HepG2 (cell line): Measurements from ENCODE around the gene SCAMP3. TPM values are rescaled to one million over a fixed set of nuclear protein-coding genes. Genes with fewer than 3 reads are reported as not detected.

Experiments used
- CBX1 ChIP-seq: IDR thresholded peaks from one replicate; pipeline ENCODE4 v1.6.1; 2016; ENCODE audit warnings: antibody characterized with exemption, low read depth
- FOXM1 ChIP-seq: sonication (generic); formaldehyde crosslinking; IDR thresholded peaks from 2 replicates; pipeline ENCODE4 v1.5.0; 2020; ENCODE audit warnings: missing genetic modification reagents
- GABPB1 ChIP-seq: IDR thresholded peaks from 2 replicates; pipeline ENCODE4 v1.6.1; 2016; ENCODE audit warnings: mild to moderate bottlenecking, missing genetic modification reagents, moderate library complexity, missing compliant biosample characterization
- HOXD1 ChIP-seq: sonication (generic); formaldehyde crosslinking; IDR thresholded peaks from 2 replicates; pipeline ENCODE4 v1.5.0; 2020; ENCODE audit warnings: missing genetic modification reagents
- NCOA1 ChIP-seq: sonication (generic); formaldehyde crosslinking; IDR thresholded peaks from 2 replicates; pipeline ENCODE4 v1.9.0; 2021; ENCODE audit warnings: missing genetic modification reagents
- PHF8 ChIP-seq: sonication (generic); formaldehyde crosslinking; IDR thresholded peaks from 2 replicates; pipeline ENCODE4 v1.5.0; 2020; ENCODE audit warnings: missing genetic modification reagents
- STAG1 ChIP-seq: sonication (generic); formaldehyde crosslinking; IDR thresholded peaks from 2 replicates; pipeline ENCODE4 v1.4.0; 2020; ENCODE audit warnings: missing genetic modification reagents
- XBP1 ChIP-seq: sonication (generic); formaldehyde crosslinking; IDR thresholded peaks from 2 replicates; pipeline ENCODE4 v1.5.0; 2020; ENCODE audit warnings: missing genetic modification reagents
- ZFP36L2 ChIP-seq: sonication (generic); formaldehyde crosslinking; IDR thresholded peaks from 2 replicates; pipeline ENCODE4 v1.4.0; 2020; ENCODE audit warnings: missing genetic modification reagents
- ZNF10 ChIP-seq: sonication (generic); formaldehyde crosslinking; IDR thresholded peaks from 2 replicates; pipeline ENCODE4 v1.4.0; 2020; ENCODE audit warnings: mild to moderate bottlenecking, low read depth, missing genetic modification reagents, borderline replicate concordance
- ZNF260 ChIP-seq: sonication (generic); formaldehyde crosslinking; IDR thresholded peaks from 2 replicates; pipeline ENCODE4 v1.4.0; 2020; ENCODE audit warnings: missing genetic modification reagents, low read depth, mild to moderate bottlenecking, borderline replicate concordance
- ZNF383 ChIP-seq: sonication (generic); formaldehyde crosslinking; IDR thresholded peaks from 2 replicates; pipeline ENCODE4 v1.4.0; 2020; ENCODE audit warnings: missing genetic modification reagents, mild to moderate bottlenecking, borderline replicate concordance
- ZNF543 ChIP-seq: sonication (generic); formaldehyde crosslinking; IDR thresholded peaks from 2 replicates; pipeline ENCODE4 v1.4.0; 2020; ENCODE audit warnings: mild to moderate bottlenecking, missing genetic modification reagents
- polyA plus RNA-seq, 8 experiments: library from polyadenylated mRNA; depleted of rRNA in 3 of 8; stranded (reverse) in 7 of 8; unstranded in 1 of 8; fragments of >200 nt; fragmentation: Illumina TruSeq in 4 of 8; extraction: Trizol in 4 of 8; gene quantifications; 2 replicates each; pipeline versions ENCODE4 v1.2.1 to v1.2.3, GENCODE V29; 2011 to 2016; ENCODE audit warnings: low read depth in 4 of 8, missing spikeins in 1 of 8, mixed read lengths in 1 of 8; ENCODE audit not compliant: insufficient read depth in 1 of 8
- total RNA-seq, 5 experiments: library from RNA; depleted of rRNA; stranded (reverse); fragments of >200 nt; fragmentation: Illumina TruSeq; extraction: Trizol; gene quantifications; 2 replicates each; pipeline ENCODE4 v1.2.3, GENCODE V29; 2016; ENCODE audit warnings: low read depth in 1 of 5
- TF ChIP-seq, protein P1 (sequence below): sonication (generic); formaldehyde crosslinking; IDR thresholded peaks from 2 replicates; pipeline ENCODE4 v1.5.0; 2020; ENCODE audit warnings: mild to moderate bottlenecking, missing genetic modification reagents, borderline replicate concordance
- TF ChIP-seq, protein P2 (sequence below): sonication (generic); formaldehyde crosslinking; IDR thresholded peaks from 2 replicates; pipeline ENCODE4 v1.4.0; 2020; ENCODE audit warnings: mild to moderate bottlenecking, low read depth, missing genetic modification reagents
- TF ChIP-seq, protein P3 (sequence below): sonication (generic); formaldehyde crosslinking; IDR thresholded peaks from 2 replicates; pipeline ENCODE4 v1.5.0; 2020; ENCODE audit warnings: mild to moderate bottlenecking, missing genetic modification reagents
- TF ChIP-seq, protein P4 (sequence below): IDR thresholded peaks from 2 replicates; pipeline ENCODE4 v1.6.1; 2012; ENCODE audit warnings: low read length, improper control_type of control experiment

SCAMP3 gene
- total and polyA plus RNA-seq, 2 of the 13 experiments (the other 11 are each of a cell fraction or from before 2014, with no cell fraction given), result 46.8 to 83.3 TPM

DNA sequence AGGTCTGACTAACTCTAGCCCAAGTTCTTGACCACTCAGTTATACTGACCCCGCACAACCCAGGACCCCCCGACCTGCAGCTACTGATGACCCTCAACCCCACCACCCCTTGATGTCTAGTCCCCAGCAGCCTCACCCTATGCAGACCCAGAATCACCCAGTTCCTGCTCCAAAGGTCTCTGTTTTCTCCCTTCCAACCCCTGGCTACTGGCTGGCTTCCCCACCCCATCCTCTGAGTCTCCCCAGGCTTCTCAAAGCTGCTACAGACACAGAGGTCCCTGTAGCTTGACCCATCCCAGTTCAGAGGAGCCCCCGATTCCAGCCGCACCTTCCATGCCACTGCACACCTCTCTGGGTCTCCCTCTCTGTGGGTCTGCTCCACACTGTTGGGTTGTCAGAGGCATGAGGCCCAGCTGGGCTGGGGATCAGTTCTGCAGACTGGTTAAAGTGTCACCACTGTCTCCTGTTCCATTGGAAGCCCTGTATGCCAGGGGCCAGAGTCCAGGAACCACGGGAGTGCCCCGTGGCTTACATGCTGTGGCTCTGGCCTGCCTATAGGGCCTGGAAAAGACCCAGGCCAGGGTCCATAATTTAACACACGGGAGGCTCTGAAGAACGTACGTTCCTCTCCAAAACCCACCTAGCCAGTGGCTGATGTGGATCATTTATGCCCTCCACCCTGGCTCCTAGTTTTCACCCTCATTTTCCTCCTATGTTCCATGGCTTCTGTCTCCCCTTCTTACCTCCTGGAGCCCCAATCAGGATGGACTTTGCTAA is 38.6 kb upstream of the SCAMP3 start (continued):
- TF ChIP-seq, protein P1, sequence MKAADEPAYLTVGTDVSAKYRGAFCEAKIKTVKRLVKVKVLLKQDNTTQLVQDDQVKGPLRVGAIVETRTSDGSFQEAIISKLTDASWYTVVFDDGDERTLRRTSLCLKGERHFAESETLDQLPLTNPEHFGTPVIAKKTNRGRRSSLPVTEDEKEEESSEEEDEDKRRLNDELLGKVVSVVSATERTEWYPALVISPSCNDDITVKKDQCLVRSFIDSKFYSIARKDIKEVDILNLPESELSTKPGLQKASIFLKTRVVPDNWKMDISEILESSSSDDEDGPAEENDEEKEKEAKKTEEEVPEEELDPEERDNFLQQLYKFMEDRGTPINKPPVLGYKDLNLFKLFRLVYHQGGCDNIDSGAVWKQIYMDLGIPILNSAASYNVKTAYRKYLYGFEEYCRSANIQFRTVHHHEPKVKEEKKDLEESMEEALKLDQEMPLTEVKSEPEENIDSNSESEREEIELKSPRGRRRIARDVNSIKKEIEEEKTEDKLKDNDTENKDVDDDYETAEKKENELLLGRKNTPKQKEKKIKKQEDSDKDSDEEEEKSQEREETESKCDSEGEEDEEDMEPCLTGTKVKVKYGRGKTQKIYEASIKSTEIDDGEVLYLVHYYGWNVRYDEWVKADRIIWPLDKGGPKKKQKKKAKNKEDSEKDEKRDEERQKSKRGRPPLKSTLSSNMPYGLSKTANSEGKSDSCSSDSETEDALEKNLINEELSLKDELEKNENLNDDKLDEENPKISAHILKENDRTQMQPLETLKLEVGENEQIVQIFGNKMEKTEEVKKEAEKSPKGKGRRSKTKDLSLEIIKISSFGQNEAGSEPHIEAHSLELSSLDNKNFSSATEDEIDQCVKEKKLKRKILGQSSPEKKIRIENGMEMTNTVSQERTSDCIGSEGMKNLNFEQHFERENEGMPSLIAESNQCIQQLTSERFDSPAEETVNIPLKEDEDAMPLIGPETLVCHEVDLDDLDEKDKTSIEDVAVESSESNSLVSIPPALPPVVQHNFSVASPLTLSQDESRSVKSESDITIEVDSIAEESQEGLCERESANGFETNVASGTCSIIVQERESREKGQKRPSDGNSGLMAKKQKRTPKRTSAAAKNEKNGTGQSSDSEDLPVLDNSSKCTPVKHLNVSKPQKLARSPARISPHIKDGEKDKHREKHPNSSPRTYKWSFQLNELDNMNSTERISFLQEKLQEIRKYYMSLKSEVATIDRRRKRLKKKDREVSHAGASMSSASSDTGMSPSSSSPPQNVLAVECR, result peak; percentile 86
- TF ChIP-seq PHF8 (CRISPR knock-in tag) (peak; percentile 62), FOXM1 (CRISPR knock-in tag) (no peak), XBP1 (0 out of 2 replicates have a peak, but pooled peaks have one; percentile 57), ZNF10 (CRISPR knock-in tag) (no peak), NCOA1 (CRISPR knock-in tag) (0 out of 2 replicates have a peak, but pooled peaks have one; percentile 58), GABPB1 (CRISPR knock-in tag) (peak; percentile 21; the same call in 1 of the 2 replicates), ZFP36L2 (CRISPR knock-in tag) (0 out of 2 replicates have a peak, but pooled peaks have one; percentile 30), HOXD1 (peak; percentile 81; the same call in 1 of the 2 replicates), CBX1 (no peak), ZNF383 (CRISPR knock-in tag) (no peak), STAG1 (0 out of 2 replicates have a peak, but pooled peaks have one; percentile 13), ZNF543 (CRISPR knock-in tag) (peak; percentile 73; the same call in 1 of the 2 replicates), ZNF260 (no peak)
- TF ChIP-seq, protein P2, sequence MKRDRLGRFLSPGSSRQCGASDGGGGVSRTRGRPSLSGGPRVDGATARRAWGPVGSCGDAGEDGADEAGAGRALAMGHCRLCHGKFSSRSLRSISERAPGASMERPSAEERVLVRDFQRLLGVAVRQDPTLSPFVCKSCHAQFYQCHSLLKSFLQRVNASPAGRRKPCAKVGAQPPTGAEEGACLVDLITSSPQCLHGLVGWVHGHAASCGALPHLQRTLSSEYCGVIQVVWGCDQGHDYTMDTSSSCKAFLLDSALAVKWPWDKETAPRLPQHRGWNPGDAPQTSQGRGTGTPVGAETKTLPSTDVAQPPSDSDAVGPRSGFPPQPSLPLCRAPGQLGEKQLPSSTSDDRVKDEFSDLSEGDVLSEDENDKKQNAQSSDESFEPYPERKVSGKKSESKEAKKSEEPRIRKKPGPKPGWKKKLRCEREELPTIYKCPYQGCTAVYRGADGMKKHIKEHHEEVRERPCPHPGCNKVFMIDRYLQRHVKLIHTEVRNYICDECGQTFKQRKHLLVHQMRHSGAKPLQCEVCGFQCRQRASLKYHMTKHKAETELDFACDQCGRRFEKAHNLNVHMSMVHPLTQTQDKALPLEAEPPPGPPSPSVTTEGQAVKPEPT, result peak; percentile 93
- TF ChIP-seq, protein P3, sequence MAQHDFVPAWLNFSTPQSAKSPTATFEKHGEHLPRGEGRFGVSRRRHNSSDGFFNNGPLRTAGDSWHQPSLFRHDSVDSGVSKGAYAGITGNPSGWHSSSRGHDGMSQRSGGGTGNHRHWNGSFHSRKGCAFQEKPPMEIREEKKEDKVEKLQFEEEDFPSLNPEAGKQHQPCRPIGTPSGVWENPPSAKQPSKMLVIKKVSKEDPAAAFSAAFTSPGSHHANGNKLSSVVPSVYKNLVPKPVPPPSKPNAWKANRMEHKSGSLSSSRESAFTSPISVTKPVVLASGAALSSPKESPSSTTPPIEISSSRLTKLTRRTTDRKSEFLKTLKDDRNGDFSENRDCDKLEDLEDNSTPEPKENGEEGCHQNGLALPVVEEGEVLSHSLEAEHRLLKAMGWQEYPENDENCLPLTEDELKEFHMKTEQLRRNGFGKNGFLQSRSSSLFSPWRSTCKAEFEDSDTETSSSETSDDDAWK (CRISPR knock-in tag), result no peak
- TF ChIP-seq, protein P4, sequence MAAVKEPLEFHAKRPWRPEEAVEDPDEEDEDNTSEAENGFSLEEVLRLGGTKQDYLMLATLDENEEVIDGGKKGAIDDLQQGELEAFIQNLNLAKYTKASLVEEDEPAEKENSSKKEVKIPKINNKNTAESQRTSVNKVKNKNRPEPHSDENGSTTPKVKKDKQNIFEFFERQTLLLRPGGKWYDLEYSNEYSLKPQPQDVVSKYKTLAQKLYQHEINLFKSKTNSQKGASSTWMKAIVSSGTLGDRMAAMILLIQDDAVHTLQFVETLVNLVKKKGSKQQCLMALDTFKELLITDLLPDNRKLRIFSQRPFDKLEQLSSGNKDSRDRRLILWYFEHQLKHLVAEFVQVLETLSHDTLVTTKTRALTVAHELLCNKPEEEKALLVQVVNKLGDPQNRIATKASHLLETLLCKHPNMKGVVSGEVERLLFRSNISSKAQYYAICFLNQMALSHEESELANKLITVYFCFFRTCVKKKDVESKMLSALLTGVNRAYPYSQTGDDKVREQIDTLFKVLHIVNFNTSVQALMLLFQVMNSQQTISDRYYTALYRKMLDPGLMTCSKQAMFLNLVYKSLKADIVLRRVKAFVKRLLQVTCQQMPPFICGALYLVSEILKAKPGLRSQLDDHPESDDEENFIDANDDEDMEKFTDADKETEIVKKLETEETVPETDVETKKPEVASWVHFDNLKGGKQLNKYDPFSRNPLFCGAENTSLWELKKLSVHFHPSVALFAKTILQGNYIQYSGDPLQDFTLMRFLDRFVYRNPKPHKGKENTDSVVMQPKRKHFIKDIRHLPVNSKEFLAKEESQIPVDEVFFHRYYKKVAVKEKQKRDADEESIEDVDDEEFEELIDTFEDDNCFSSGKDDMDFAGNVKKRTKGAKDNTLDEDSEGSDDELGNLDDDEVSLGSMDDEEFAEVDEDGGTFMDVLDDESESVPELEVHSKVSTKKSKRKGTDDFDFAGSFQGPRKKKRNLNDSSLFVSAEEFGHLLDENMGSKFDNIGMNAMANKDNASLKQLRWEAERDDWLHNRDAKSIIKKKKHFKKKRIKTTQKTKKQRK, result no peak
